Measurements from ENCODE around the gene FKBP15.

The FKBP15 gene

GRCh38 chr9:113176803-113177202 is 44.3 kb downstream of the FKBP15 start:
- Histone ChIP-seq H3K4me3 (ENCODE audit: low read length) (no peak overlapping the region), H3K4me1 (ENCODE audit: control insufficient read depth, insufficient read depth, low read length) (peaks cover 12% of the 10 kb centered on the region), H3K27me3 (ENCODE audit: control insufficient read depth, insufficient read depth, low read length) (no peaks in the 10 kb centered on the region), H3K9me3 (replicated peaks; ENCODE audit: low read length) (no peaks in the 10 kb centered on the region), H3K9ac (ENCODE audit: low read depth, low read length) (no peak overlapping the region), H3K4me2 (ENCODE audit: low read length) (no peak overlapping the region), H3K36me3 (ENCODE audit: insufficient read depth, low read length) (peaks cover 74% of the 10 kb centered on the region)

- H3K9me3 ChIP-seq (replicated peaks; ENCODE audit: low read length) = no peaks in the 10 kb centered on the region
- no peak overlapping the region for H3K4me3 ChIP-seq (ENCODE audit: low read length)
- no peak overlapping the region for H3K9ac ChIP-seq (ENCODE audit: low read depth, low read length)
- no peak overlapping the region for H3K4me2 ChIP-seq (ENCODE audit: low read length)
- peaks cover 83% of the 10 kb centered on the region for H3K36me3 ChIP-seq (ENCODE audit: insufficient read depth, low read length)
- H3K27me3 ChIP-seq (ENCODE audit: control insufficient read depth, insufficient read depth, low read length) = no peaks in the 10 kb centered on the region
- H3K4me1 ChIP-seq (ENCODE audit: control insufficient read depth, insufficient read depth, low read length) = peaks cover 7% of the 10 kb centered on the region
These were observed 47.7 kb downstream of the FKBP15 start for GRCh38 chr9:113173341-113173740.

- peaks cover 12% of the 10 kb centered on the region for H3K4me1 ChIP-seq (ENCODE audit: control insufficient read depth, insufficient read depth, low read length)
- no peaks in the 10 kb centered on the region for H3K9me3 ChIP-seq (replicated peaks; ENCODE audit: low read length)
- no peaks in the 10 kb centered on the region for H3K27me3 ChIP-seq (ENCODE audit: control insufficient read depth, insufficient read depth, low read length)
- H3K4me2 ChIP-seq (ENCODE audit: low read length) = no peak overlapping the region
- no peak overlapping the region for H3K9ac ChIP-seq (ENCODE audit: low read depth, low read length)
- peaks cover 89% of the 10 kb centered on the region for H3K36me3 ChIP-seq (ENCODE audit: insufficient read depth, low read length)
- H3K4me3 ChIP-seq (ENCODE audit: low read length) = no peak overlapping the region
These were observed 52.3 kb downstream of the FKBP15 start for GRCh38 chr9:113168809-113169208.

GRCh38 chr9:113166039-113166438 is 55.0 kb downstream of the FKBP15 start:
- Histone ChIP-seq H3K4me3 (ENCODE audit: low read length) (no peak overlapping the region), H3K4me1 (ENCODE audit: control insufficient read depth, insufficient read depth, low read length) (peaks cover 12% of the 10 kb centered on the region), H3K36me3 (ENCODE audit: insufficient read depth, low read length) (peaks cover 96% of the 10 kb centered on the region), H3K9me3 (replicated peaks; ENCODE audit: low read length) (no peaks in the 10 kb centered on the region), H3K4me2 (ENCODE audit: low read length) (no peak overlapping the region), H3K9ac (ENCODE audit: low read depth, low read length) (no peak overlapping the region), H3K27me3 (ENCODE audit: control insufficient read depth, insufficient read depth, low read length) (no peaks in the 10 kb centered on the region)

GRCh38 chr9:113164536-113165300 is 56.4 kb downstream of the FKBP15 start:
- Histone ChIP-seq H3K4me3 (ENCODE audit: low read length) (no peak overlapping the region), H3K4me2 (ENCODE audit: low read length) (peak overlapping the region; percentile 24), H3K36me3 (ENCODE audit: insufficient read depth, low read length) (peaks cover 85% of the 10 kb centered on the region)

GRCh38 chr9:113163001-113163400 is 58.1 kb downstream of the FKBP15 start:
- H3K4me2 ChIP-seq (ENCODE audit: low read length) = no peak overlapping the region
- peaks cover 80% of the 10 kb centered on the region for H3K36me3 ChIP-seq (ENCODE audit: insufficient read depth, low read length)
- H3K27me3 ChIP-seq (ENCODE audit: control insufficient read depth, insufficient read depth, low read length) = no peaks in the 10 kb centered on the region
- H3K9me3 ChIP-seq (replicated peaks; ENCODE audit: low read length) = no peaks in the 10 kb centered on the region
- H3K9ac ChIP-seq (ENCODE audit: low read depth, low read length) = no peak overlapping the region
- peaks cover 12% of the 10 kb centered on the region for H3K4me1 ChIP-seq (ENCODE audit: control insufficient read depth, insufficient read depth, low read length)
- no peak overlapping the region for H3K4me3 ChIP-seq (ENCODE audit: low read length)

More at GRCh38 chr9:113164536-113165300, 56.4 kb downstream of the FKBP15 start:
- no peak overlapping the region for H3K9ac ChIP-seq (ENCODE audit: low read depth, low read length)
- H3K9me3 ChIP-seq (replicated peaks; ENCODE audit: low read length) = no peaks in the 10 kb centered on the region
- H3K27me3 ChIP-seq (ENCODE audit: control insufficient read depth, insufficient read depth, low read length) = no peaks in the 10 kb centered on the region
- peaks cover 12% of the 10 kb centered on the region for H3K4me1 ChIP-seq (ENCODE audit: control insufficient read depth, insufficient read depth, low read length)

GRCh38 chr9:113160571-113160970 is 60.5 kb downstream of the FKBP15 start:
- H3K9ac ChIP-seq (ENCODE audit: low read depth, low read length) = no peak overlapping the region
- no peaks in the 10 kb centered on the region for H3K9me3 ChIP-seq (replicated peaks; ENCODE audit: low read length)
- no peak overlapping the region for H3K4me2 ChIP-seq (ENCODE audit: low read length)
- no peaks in the 10 kb centered on the region for H3K27me3 ChIP-seq (ENCODE audit: control insufficient read depth, insufficient read depth, low read length)
- no peak overlapping the region for H3K4me3 ChIP-seq (ENCODE audit: low read length)
- peaks cover 65% of the 10 kb centered on the region for H3K36me3 ChIP-seq (ENCODE audit: insufficient read depth, low read length)
- peaks cover 12% of the 10 kb centered on the region for H3K4me1 ChIP-seq (ENCODE audit: control insufficient read depth, insufficient read depth, low read length)

- Histone ChIP-seq H3K27me3 (ENCODE audit: control insufficient read depth, insufficient read depth, low read length) (no peaks in the 10 kb centered on the region), H3K4me2 (ENCODE audit: low read length) (no peak overlapping the region), H3K4me1 (ENCODE audit: control insufficient read depth, insufficient read depth, low read length) (peaks cover 17% of the 10 kb centered on the region), H3K4me3 (ENCODE audit: low read length) (no peak overlapping the region), H3K9me3 (replicated peaks; ENCODE audit: low read length) (no peaks in the 10 kb centered on the region), H3K9ac (ENCODE audit: low read depth, low read length) (no peak overlapping the region), H3K36me3 (ENCODE audit: insufficient read depth, low read length) (peaks cover 46% of the 10 kb centered on the region)
These were observed 62.6 kb downstream of the FKBP15 start for GRCh38 chr9:113158446-113158845.

- H3K27me3 ChIP-seq (ENCODE audit: control insufficient read depth, insufficient read depth, low read length) = no peaks in the 10 kb centered on the region
- H3K9me3 ChIP-seq (replicated peaks; ENCODE audit: low read length) = no peaks in the 10 kb centered on the region
- no peak overlapping the region for H3K4me2 ChIP-seq (ENCODE audit: low read length)
- H3K4me3 ChIP-seq (ENCODE audit: low read length) = no peak overlapping the region
- H3K36me3 ChIP-seq (ENCODE audit: insufficient read depth, low read length) = peaks cover 31% of the 10 kb centered on the region
- H3K4me1 ChIP-seq (ENCODE audit: control insufficient read depth, insufficient read depth, low read length) = peaks cover 29% of the 10 kb centered on the region
- no peak overlapping the region for H3K9ac ChIP-seq (ENCODE audit: low read depth, low read length)
These were observed 64.2 kb downstream of the FKBP15 start for GRCh38 chr9:113156880-113157279.

GRCh38 chr9:113155911-113156588 is 65.0 kb downstream of the FKBP15 start:
- no peak overlapping the region for H3K4me3 ChIP-seq (ENCODE audit: low read length)
- H3K27me3 ChIP-seq (ENCODE audit: control insufficient read depth, insufficient read depth, low read length) = no peaks in the 10 kb centered on the region
- H3K9me3 ChIP-seq (replicated peaks; ENCODE audit: low read length) = no peaks in the 10 kb centered on the region
- H3K4me1 ChIP-seq (ENCODE audit: control insufficient read depth, insufficient read depth, low read length) = peaks cover 35% of the 10 kb centered on the region
- H3K4me2 ChIP-seq (ENCODE audit: low read length) = no peak overlapping the region
- H3K9ac ChIP-seq (ENCODE audit: low read depth, low read length) = no peak overlapping the region
- peaks cover 23% of the 10 kb centered on the region for H3K36me3 ChIP-seq (ENCODE audit: insufficient read depth, low read length)

- Histone ChIP-seq H3K4me2 (ENCODE audit: low read length) (peak overlapping the region; percentile 42), H3K4me3 (ENCODE audit: low read length) (peak overlapping the region; percentile 2), H3K9ac (ENCODE audit: low read depth, low read length) (peak overlapping the region; percentile 19), H3K4me1 (ENCODE audit: control insufficient read depth, insufficient read depth, low read length) (peaks cover 35% of the 10 kb centered on the region), H3K9me3 (replicated peaks; ENCODE audit: low read length) (no peaks in the 10 kb centered on the region), H3K36me3 (ENCODE audit: insufficient read depth, low read length) (peaks cover 21% of the 10 kb centered on the region), H3K27me3 (ENCODE audit: control insufficient read depth, insufficient read depth, low read length) (no peaks in the 10 kb centered on the region)
These were observed 66.1 kb downstream of the FKBP15 start for GRCh38 chr9:113154946-113155345.
